ENCODE measurements around the gene NPSR1. TPM values are rescaled to one million over a fixed set of nuclear protein-coding genes. Genes with fewer than 3 reads are reported as not detected.
"Not testable (repeated sequence)": the region's sequence is repeated elsewhere in the genome, so short reads cannot be mapped to it uniquely, and the experiment has no call there.

NPSR1 gene
- total RNA-seq, 1 donor: not detected

GRCh38 chr7:34780546-34780945 is 122.5 kb downstream of the NPSR1 start:
- TF ChIP-seq, protein P1, sequence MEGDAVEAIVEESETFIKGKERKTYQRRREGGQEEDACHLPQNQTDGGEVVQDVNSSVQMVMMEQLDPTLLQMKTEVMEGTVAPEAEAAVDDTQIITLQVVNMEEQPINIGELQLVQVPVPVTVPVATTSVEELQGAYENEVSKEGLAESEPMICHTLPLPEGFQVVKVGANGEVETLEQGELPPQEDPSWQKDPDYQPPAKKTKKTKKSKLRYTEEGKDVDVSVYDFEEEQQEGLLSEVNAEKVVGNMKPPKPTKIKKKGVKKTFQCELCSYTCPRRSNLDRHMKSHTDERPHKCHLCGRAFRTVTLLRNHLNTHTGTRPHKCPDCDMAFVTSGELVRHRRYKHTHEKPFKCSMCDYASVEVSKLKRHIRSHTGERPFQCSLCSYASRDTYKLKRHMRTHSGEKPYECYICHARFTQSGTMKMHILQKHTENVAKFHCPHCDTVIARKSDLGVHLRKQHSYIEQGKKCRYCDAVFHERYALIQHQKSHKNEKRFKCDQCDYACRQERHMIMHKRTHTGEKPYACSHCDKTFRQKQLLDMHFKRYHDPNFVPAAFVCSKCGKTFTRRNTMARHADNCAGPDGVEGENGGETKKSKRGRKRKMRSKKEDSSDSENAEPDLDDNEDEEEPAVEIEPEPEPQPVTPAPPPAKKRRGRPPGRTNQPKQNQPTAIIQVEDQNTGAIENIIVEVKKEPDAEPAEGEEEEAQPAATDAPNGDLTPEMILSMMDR (IDR thresholded peaks at IDR 0.05; ENCODE audit: insufficient read depth, low read depth, low read length): no peak
- DNase-seq (ENCODE audit: low read depth): no peak
- no peak overlapping the region for H3K4me3 ChIP-seq (ENCODE audit: low read depth, low read length)

DNA sequence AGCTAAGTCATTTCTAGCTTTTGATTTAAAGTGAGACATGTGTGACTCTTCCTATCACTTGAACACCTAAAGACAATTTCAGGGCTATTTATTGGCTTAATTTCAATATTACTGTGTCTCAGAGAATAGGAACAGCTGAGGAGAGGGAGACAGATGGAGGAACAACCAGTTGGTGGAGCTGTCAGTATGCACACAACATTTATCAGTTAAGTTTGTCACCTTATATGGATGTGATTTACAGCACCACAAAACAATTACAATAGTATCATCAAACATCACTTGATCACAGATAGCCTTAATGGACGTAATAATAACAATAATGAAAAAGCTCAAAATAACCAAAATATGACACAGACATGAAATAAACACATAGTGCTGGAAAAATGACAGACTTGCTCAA is 129.6 kb downstream of the NPSR1 start:
- TF ChIP-seq, protein P1 (IDR thresholded peaks at IDR 0.05; ENCODE audit: insufficient read depth, low read depth, low read length): no peak
- DNase-seq (ENCODE audit: low read depth): no peak
- no peak overlapping the region for H3K4me3 ChIP-seq (ENCODE audit: low read depth, low read length)

DNA sequence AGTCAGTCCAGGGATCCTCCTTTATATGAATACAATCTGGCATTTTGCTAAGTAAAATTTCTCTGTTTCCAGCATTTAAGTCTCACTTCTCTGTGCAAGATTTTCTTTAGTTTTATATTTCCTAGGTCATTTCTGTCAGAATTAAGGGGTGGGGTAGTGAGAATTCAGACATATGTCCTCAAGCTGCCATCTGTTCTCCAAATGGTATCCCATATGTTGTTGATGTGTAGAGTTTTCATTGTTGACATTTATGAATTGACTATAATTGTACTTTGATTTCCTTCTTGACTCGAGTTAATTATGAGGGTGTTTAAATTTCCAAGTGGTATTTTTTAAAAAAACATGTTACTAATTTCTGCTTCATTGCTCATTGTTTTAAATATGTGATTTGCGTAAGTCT is 148.8 kb downstream of the NPSR1 start:
- H3K4me3 ChIP-seq (ENCODE audit: low read depth, low read length): no peak overlapping the region
- no peak for DNase-seq (ENCODE audit: low read depth)
- TF ChIP-seq, protein P1 (IDR thresholded peaks at IDR 0.05; ENCODE audit: insufficient read depth, low read depth, low read length): no peak

DNA sequence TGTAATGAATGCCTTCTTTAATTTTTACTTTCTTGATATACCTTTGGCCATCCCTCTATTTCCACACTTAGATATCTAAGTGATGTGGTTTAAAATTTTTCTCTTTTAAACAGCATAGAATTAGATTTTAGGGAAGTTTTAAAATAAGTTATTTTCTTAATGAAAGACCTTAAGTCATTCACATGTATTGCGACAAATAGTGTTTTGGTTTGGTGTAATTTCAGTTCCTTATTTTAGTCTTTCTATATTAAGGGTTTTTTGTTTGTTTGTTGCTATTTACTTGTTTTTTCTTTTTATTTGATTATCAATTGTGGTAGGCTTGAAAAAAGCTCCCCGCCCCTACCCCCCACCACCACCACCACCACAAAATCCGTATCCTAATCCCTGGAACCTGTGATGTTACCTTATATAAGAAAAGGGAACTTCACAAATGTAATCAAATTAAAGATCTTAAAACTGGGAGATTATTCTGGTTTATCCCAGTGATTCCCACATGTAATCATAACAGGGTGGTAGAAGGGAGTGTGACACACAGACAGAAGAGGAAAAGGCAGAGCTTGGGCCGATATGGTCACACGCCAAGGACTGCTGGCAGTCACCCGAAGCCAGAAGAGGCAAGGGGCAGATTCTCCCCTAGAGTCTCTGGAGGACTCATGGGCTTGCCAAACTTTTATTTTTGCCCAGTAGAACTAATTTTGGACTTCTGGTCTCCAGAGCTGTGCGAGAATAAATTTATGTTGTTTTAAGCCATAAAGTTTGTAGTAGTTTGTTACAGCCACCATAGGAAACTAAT is 149.7 kb downstream of the NPSR1 start:
- TF ChIP-seq, protein P1 (IDR thresholded peaks at IDR 0.05; ENCODE audit: insufficient read depth, low read depth, low read length): no peak
- H3K4me3 ChIP-seq (ENCODE audit: low read depth, low read length): no peak overlapping the region
- no peak for DNase-seq (ENCODE audit: low read depth)

GRCh38 chr7:34814203-34814842 is 156.3 kb downstream of the NPSR1 start:
- not testable (repeated sequence) for H3K4me3 ChIP-seq (ENCODE audit: low read depth, low read length); DNase-seq (ENCODE audit: low read depth)

DNA sequence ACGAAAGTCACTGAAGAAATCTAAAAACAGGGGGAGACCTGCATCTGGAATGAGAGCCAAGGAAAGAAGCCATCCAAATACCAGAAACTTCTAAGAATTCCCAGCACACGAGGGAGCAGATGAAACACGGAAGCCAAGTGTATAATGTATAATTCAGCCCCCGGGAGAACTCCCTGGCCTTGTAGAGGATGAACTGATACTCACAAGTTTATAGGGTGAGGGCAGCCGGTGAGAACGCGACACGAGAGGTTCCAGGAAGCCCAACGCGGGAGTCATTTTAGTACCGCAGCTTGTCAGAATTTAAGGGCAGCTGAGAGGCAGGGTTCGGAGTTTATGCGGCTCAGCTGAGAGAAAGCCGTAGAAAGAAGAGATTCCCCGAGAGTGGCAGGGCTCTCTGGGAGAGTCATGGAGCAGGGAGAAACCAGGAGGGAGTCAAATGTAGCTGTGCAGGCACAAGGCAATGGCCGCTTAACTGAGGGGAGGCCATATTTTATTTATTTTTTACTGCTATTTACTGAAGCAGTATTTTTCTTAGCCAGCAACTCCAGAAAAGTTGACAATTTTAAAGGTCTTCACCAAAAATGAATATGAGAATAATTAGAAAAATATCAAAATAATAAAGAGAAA is 164.0 kb downstream of the NPSR1 start:
- no peak overlapping the region for H3K4me3 ChIP-seq (ENCODE audit: low read depth, low read length)
- no peak for DNase-seq (ENCODE audit: low read depth)
- TF ChIP-seq, protein P1 (IDR thresholded peaks at IDR 0.05; ENCODE audit: insufficient read depth, low read depth, low read length): no peak

DNA sequence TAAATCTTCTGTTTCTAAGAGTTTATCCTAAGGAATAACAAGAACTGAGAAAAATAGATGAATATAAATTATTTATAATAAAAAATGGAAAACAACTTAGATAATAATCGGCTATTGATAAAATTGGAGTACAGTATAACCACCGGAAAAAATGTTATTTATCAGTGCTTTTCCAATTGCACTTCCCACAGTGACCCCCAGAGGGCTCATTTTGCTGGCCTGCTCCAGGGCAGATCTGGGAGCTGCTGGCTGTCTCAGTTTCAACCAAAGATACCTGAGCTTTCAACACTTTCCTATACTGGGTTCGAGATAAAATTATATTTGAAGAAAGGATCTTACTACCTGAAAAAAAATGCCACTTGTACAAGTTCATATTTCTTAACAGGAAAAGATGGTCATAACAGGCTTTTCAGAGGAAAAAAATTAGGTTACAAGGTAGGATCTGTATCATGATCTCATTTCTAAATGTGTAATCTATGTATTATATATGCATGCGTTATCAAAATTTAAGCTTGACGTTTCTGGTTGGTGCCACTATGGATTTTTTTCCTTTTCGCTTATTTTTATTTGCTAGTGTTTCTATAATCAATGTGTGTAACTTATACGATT is 165.7 kb downstream of the NPSR1 start:
- no peak overlapping the region for H3K4me3 ChIP-seq (ENCODE audit: low read depth, low read length)
- peak; percentile 44 for DNase-seq (ENCODE audit: low read depth)
- TF ChIP-seq, protein P1 (IDR thresholded peaks at IDR 0.05; ENCODE audit: insufficient read depth, low read depth, low read length): peak; percentile 94
